GM19099 (cell line): ENCODE measurements around the gene CD79A.

Source experiments
- POLR2A ChIP-seq: IDR thresholded peaks from 3 replicates; pipeline ENCODE4 v1.6.1; 2011; ENCODE audit warnings: low read depth; ENCODE audit not compliant: insufficient read length; ENCODE audit errors: extremely low read depth

The CD79A gene

DNA sequence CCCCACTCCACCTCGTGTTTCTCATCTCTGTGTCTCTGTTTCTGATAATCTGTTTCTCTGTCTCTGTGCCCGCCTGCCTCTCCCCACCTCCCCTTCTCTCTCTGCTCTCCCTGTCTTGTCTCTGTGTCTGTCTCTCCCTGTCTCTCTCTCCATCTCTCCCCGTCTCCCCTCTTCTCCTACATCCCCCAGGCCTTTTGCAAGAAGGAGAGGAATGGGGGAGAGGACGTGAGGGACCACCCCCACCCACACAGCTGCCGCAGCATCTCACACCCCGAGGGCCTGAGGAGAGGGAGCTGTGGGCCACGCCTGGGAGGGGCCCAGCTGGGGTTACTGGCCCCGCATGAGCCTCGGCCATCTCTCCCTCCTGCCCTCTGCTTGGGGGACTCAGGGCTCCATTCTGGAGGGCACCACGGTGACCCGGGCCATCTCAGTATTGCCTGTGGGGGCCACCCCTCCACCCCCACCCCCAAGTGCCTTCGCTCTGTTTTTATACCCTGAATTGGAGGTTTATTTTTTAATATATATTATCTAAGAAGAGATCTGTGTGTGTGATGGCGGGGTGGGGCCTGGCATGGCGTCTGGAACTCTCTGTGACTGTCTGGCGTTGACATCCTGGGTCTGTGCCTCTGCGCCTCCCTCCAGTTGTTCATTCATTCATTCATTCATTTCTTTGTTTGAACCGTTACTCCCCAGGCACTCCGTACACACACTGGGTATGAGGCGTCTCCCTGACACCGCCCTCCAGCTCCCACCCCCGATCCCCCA, 30.0 kb downstream of the CD79A start:
- no peak for TF ChIP-seq POLR2A

DNA sequence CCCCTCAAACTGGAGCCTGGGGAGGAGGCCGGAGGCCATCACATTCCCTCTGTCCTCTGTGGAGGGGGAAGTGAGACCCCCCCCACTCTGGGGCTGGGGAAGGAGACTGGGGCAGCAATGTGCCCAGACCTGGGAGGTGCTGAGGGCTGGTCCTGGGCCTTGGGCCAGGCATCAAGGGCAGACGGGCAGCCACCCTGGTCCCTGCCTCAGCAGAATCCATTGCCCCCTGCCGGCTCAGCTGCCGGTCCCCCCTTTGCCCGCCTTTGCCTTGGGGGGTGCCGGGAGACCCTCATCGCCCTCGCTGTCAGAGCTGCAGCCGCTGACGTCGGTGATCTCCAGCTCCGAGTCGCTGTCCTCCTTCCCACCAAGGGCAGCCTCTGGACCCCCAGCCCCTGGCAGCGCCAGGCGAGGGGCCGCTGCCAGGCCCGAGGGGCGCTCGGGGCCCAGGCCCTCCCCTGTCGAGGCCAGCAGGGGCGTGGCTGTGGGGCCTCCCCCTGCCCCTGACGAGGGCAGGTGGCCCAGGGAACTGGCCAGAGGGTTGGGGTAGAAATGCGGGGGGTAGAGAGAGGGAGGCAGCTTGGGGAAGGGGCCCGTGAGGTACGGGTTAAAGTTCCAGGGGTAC, 31.0 kb downstream of the CD79A start:
- no peak for TF ChIP-seq POLR2A

DNA sequence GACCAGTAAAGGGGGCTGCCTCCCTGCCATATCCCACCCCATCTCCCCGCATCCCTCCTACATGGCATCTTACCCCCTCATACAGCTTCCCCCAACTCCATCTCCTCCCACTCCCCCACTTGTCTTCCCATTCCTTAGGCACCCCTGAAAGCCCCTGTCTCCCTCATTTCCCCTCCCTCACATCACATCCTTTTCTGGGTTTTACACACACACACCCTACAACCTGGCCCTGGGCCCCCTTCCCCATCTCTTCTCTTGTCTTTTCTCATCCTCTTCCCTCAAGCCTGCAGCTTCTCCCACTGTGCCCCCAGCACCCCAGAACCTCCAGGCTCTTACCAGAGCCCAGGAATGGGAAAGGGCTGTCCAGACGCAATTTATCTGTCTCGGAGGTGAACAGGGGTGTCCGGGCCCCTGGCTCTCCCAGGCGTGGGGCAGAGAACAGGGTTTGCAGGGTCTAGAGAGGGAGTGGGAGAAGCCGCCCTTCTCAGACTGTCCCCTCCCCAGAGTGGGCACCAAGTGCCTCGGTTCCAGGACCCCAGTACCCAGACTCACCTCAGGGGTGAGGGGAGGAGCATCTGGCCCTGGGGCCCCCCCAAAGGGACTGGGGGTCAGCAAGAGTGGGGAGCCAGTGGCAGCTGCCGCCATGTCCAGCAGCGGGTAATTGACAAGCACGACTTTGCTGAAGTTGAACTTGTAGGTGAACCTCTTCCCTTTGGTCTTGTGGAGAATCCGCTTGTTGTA, 31.8 kb downstream of the CD79A start:
- TF ChIP-seq POLR2A = peak; percentile 10

DNA sequence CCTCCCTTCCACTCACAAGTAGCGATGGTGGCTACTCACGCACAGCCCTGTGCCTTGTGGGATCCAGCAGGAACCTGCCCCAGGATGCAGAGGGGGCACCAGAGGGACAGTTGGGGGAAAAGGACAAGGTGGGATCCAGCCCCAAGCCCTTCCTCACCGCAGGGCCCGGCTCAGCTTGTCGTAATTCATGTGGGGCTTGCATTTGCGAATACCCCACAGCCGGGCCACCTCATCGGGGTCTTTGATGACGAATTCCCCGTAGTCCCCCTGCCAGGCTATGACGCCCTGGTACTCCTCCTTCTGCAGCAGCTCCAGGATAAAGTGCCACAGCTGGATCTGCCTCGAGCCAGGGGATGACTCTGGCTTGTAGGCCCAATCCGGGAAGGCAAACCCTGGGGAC, 32.6 kb downstream of the CD79A start:
- TF ChIP-seq POLR2A = no peak

DNA sequence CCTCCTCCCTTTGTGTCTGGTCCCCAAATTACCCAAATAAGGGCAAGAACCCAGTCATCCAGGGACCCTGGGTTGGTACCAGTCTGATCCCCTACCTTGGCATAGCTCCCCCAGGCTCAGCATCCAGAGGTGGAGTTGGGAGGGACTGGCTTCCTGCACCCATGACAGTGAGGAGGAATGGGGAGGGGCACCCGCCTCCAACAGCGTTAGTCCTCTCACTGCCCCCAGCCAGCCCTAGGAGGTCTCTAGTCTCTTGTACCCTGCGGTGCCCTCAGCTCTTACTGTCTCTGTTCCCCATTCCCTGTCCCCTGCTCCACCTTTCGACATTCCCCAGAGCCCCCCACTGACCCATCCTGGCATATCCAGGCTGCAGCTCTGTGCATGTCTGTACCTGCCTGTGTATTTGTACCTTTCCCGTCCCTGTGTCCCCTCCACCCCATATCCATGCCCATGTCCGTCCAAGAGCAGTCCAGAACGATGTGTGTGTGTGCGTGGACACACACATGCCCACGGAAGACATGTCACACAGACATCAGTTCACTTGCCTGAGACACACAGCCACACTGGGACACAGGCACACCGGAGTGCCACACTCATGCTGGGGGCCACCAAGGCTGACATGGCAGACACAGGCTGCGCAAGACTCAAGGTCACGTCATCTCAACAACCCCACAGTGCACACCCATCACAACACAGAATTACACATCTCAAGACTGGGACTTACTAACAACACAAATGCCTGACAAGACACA, 33.3 kb downstream of the CD79A start:
- no peak for TF ChIP-seq POLR2A

DNA sequence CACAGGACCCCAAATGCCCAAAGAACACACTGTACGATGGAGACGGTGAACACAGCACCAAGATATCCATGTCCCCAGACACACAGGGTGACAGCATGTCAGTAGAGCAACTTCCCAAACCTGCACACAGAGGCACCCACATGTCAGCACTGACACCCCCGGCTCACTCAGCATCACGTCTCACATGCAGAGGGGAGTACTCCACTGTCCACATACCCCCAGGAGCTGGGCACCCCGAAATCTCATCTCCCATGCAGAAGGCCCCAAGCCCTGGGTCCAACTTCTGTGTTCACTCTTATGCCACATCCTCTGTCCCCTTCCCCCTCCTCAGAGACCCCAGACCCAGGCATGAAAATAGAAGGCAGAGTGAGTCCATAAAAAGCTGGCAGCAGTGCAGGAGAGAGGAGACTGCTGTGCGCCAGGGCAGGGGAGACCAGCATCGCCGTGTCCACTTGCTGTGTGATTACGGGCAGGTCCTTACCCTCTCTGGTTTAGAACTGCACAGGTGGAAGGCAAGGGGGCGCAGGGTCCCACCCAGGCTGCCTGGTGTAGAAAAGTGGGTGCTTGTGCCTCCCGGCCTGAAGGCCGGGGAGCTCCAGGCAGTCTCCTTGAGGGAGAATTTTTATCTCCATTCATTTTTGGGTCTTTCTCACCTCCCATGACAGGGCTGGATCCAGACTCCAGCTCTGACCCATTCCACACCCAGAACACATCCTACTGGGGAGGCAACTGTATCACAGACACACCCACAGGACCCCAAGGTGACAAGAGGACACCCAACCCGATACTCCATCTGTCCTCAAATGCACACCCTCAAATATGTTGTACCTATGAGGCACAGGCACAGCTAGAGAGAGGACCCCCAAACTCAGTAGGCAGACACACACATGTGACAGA, 34.2 kb downstream of the CD79A start:
- no peak for TF ChIP-seq POLR2A

DNA sequence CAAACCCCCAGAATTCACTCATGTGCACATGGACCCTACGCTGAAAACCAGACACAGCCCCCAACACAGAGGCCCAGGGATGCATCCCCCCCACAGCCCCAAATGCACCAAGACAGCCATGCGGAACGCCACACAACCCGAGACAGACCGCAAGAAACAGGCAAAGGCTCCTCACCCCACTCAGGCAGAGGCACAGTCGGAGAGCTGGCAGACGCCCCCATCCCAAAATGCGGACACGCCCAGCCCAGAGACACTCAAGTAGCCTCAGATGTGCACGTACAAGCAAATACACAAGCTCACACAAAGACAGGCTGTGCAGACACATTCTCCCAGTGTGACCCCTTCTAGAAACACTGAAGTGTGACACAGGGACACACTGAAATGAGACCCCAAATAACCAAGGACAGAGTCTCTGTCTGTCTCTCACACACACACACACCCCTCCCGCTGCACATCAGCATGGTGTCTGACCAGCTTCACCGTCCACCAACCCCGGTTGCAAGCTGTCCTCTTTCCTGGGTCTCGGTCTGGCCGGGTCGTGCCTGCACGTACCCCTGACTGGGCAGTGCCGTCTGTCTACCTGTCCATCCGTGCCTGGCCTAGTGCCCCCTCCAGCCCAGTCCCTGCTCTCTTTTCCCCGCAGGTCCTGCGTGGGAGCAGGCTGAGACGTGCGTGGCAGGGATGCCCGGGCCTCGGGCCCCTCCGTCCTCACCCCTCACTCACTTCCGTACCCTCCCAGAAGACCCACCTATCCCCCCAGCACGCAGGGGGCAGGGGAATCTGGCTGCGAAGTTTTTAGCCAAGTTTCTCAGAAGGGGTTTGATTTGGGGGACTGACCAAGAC, 35.0 kb downstream of the CD79A start:
- TF ChIP-seq POLR2A = no peak

DNA sequence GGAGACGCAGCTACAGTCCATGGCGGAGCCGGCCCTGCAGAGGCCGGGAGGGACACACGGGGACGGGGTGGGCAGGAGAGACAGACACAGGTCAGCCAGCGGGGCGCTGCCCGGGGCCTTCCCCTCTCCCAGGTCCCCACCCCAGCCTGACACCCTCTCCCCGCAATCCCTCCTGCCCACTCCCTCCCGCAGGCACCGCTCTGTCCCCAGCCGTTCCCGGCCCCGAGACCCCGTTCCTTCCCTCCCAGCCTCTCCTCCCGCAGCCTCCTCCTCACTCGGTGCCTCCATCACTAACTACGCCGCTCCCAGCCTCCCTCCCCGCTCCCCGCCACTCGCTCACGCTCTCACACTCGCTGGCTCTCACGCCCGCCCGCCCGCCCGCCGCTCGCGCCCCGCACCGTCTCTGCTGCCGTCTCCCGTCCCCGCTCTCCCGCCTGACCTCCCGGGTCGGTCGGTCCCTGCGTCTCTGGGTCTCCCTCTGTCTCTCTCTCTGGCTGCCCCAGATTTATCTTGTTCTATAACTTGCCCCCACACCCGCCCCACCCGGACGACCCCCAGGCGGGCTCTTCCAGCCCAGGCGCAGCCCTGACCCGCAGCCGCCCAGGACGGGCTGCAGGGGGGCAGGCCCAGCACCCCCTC, 35.9 kb downstream of the CD79A start:
- no peak for TF ChIP-seq POLR2A

DNA sequence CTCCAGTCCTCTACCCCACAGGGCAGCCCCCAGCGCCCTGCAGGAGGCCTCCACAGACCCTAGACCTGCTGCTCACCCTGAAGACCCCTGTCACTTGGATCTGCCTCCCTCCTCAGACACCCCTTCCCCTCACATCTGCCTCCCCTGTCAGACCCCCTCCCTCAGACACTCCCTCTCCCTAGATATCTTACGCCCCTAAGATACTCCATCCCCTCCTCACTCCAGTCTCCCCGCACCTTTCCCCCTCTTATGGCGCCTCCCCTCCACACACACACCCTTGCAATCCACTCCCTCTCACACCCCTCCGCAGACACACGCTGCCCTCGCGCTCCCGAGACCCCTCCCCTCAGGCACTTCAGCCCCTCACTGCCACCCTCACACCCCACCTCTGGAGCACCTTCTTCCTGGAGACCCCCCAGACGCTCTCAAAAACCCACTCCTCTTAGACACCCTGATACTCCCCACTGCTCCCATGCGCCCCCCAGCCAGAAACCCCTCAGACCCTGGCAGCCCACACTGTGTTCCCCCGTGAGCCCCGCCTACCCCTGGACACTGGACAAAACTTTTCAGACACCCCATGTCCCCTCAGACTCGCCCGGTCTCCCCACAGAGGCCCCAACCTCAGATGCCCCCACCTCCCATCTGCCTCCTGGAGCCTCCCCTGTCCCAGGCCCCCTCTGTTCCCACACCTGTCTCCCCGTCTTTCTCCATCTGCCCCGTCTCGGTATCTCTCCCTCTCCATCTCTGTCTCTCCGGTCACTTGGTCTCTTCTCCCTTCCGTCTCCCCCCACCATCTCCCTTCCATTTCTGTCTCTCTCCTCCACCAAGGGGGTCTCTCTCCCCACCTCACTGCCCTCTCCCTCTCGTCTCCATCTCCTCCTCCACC, 36.7 kb downstream of the CD79A start:
- no peak for TF ChIP-seq POLR2A

DNA sequence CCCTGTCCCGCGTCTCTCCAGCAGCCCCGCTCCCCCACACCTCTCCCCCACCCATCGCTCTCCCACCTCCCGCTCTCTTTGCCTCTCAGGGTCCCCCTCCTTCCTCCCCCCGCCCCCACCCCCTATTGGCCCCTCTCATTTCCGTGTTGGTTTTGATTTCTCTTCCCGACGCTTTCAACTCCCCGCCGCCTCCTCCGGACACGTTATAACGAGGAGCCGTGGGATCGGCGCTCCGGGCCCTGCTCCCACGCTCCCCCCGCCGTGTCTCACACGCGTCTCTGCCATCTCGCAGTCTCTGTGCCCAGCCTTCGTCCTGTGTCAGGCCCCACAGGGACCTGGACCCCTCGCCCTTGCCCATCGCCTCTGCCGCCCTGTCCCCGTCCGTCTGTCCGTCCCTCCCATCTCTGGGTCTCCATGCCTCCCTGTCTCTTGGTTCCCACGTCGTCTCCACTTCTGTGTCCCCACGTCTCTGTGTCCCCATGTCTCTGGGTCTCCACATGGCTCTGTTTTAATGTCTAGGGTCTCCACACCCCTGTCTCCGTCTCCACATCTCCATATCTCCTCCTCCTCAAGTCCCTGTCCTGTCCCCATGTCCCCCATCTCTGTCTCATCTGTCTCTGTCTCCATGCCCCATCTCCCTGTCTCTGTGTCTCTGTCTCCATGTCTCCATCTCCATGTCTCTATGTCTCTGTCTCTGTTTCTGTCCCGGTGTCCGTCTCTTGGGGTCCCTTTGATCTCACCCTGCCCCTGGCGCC, 38.1 kb downstream of the CD79A start:
- no peak for TF ChIP-seq POLR2A

DNA sequence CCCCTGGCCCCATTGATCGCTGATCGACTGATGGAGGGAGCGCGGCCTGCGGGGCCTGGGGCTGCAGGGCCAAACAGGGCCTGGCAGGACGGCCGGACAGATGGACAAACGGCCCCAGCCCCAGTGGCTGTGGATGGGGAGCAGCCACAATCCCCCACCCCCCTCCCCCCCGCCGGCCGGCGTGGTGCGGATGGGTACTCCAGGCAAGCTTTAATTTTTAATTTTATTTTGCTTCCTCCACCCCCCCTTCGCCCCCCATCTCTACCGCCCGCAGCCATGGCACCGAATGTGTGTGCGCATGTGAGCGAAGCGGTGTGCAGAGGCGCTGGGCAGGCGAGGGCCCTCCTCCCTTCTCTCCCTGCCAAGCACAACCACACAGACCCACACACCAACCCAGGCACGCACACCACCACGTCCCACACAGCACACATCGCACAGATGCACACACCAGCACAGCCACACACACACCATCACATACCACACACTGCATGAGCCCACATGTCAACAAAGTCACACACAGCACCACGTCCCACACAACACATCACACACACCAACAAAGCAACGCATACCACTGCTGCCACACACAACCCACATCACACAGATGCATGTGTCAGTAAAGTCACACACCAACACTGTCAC, 38.8 kb downstream of the CD79A start:
- TF ChIP-seq POLR2A = no peak

DNA sequence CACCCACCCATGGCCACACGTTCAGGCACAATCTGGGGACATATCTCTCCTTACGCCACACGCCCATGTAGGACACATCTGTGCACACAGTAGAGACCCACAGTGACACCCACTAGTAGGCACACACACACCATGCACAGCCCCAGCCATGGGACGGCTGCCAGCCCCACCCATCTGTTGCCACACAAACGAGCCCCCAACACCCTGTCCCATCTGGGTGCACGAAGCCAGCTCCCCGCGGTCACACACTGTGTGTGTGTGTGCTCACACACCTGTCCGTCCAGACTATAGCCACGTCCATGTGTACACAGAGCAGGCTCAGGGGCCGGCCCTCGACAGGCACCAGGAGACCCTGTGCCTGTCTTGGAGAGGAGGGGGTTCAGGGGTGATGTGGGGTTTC, 40.6 kb downstream of the CD79A start:
- no peak for TF ChIP-seq POLR2A
